Endothelial cell of umbilical vein (primary cell): Measurements from ENCODE around the gene SMAD5.

Source experiments
- CTCF ChIP-seq, 2 donors: IDR thresholded peaks; 1 replicate in 1 of 2; 2 replicates in 1 of 2; pipeline ENCODE4 v1.5.1; 2011; ENCODE audit warnings: low read length in 2 of 2, mild to moderate bottlenecking in 2 of 2, moderate library complexity in 2 of 2, control low read depth in 1 of 2, inconsistent platforms in 1 of 2, low read depth in 1 of 2; ENCODE audit not compliant: insufficient read depth in 1 of 2; ENCODE audit errors: extremely low read depth in 1 of 2
- EZH2 ChIP-seq: IDR thresholded peaks from 2 replicates; pipeline ENCODE4 v1.6.1; 2012; ENCODE audit warnings: borderline replicate concordance, low read depth, mild to moderate bottlenecking, moderate library complexity, low read length, inconsistent platforms; ENCODE audit not compliant: severe bottlenecking
- FOS ChIP-seq: IDR thresholded peaks from 2 replicates; pipeline ENCODE4 v1.6.1; 2011; ENCODE audit warnings: mild to moderate bottlenecking, low read length, moderate library complexity, borderline replicate concordance; ENCODE audit not compliant: insufficient read depth
- GATA2 ChIP-seq: IDR thresholded peaks from 2 replicates; pipeline ENCODE4 v1.7.0; 2011; ENCODE audit warnings: low read depth, mild to moderate bottlenecking, moderate library complexity, mixed read lengths, low read length; ENCODE audit not compliant: insufficient read length, insufficient read depth
- JUN ChIP-seq: IDR thresholded peaks from 2 replicates; pipeline ENCODE4 v1.6.1; 2011; ENCODE audit warnings: borderline replicate concordance, low read depth; ENCODE audit not compliant: insufficient read length, insufficient read depth
- MAX ChIP-seq: IDR thresholded peaks from 2 replicates; pipeline ENCODE4 v1.6.1; 2011; ENCODE audit not compliant: insufficient read depth, insufficient read length
- MYC ChIP-seq: IDR thresholded peaks from one replicate; pipeline ENCODE4 v1.6.1; 2011; ENCODE audit warnings: mild to moderate bottlenecking, low read depth, low read length
- POLR2A ChIP-seq: IDR thresholded peaks from 2 replicates; pipeline ENCODE4 v1.6.1; 2012; ENCODE audit warnings: low read depth, mild to moderate bottlenecking, control low read depth, low read length
- POLR2AphosphoS5 ChIP-seq: IDR thresholded peaks from 2 replicates; pipeline ENCODE4 v1.6.1; 2012; ENCODE audit warnings: low read depth, mild to moderate bottlenecking, control low read depth, low read length, moderate library complexity; ENCODE audit not compliant: insufficient read depth

GRCh38 chr5:136213919-136214493, 81.4 kb downstream of the SMAD5 start:
- TF ChIP-seq CTCF (IDR thresholded peaks at IDR 0.05; ENCODE audit: extremely low read depth in 1 of 2, insufficient read depth in 1 of 2, low read depth in 1 of 2, low read length in 2 of 2) = no peak
- no peak for TF ChIP-seq POLR2A
- no peak for TF ChIP-seq POLR2AphosphoS5
- no peak for TF ChIP-seq EZH2
- TF ChIP-seq FOS = no peak
- no peak for TF ChIP-seq MYC
- TF ChIP-seq MAX = no peak
- TF ChIP-seq JUN = no peak
- TF ChIP-seq GATA2 = no peak
